ENCODE measurements around the gene UBE2G2. TPM values are rescaled to one million over a fixed set of nuclear protein-coding genes. Genes with fewer than 3 reads are reported as not detected.

UBE2G2 gene
- total RNA-seq, 1 experiment from 2014 or later = 159 TPM

GRCh38 chr21:44817914-44818639, 16.5 kb upstream of the UBE2G2 start, which contains the start of gene SUMO3:
TSS of gene SUMO3 (minus strand) at chr21:44818062. CDS start at chr21:44817968, 94 bp downstream.
- ATAC-seq (peak; percentile 60), DNase-seq (peak; percentile 94)
- ChIA-PET CTCF (no interaction called here), POLR2A (ENCODE audit: unreplicated experiment) (interaction anchor here (1.0 kb wide), 1 partner anchor 16 kb away, joined by 5 read pairs; the partner anchor contains the start of gene UBE2G2)
- Histone ChIP-seq H2AFZ (ENCODE audit: low read length) (peak within 1 kb of the TSS; percentile 87), H3K9me2 (replicated peaks; ENCODE audit: low read length) (no peaks in the 10 kb centered on the region), H3K27ac (ENCODE audit: low read length) (peak within 1 kb of the TSS; percentile 59), H3K79me2 (ENCODE audit: low read length) (peaks cover 48% of the 10 kb centered on the region), H4K20me1 (ENCODE audit: low read length) (peaks cover 41% of the 10 kb centered on the region), H3K9ac (ENCODE audit: low read length) (peak within 1 kb of the TSS; percentile 94), H3K36me3 (ENCODE audit: low read depth, low read length) (peaks cover 10% of the 10 kb centered on the region; the same call in 1 of the 2 replicates), H3F3A (ENCODE audit: low read length, unreplicated experiment) (no peaks in the 10 kb centered on the region), H3K4me3 (ENCODE audit: low read length) (peak within 1 kb of the TSS; percentile 99), H3K4me1 (ENCODE audit: insufficient read depth, low read length) (peaks cover 12% of the 10 kb centered on the region), H3K9me3 (ENCODE audit: low read length) (no peaks in the 10 kb centered on the region; the same call in 1 of the 2 replicates), H3K4me2 (ENCODE audit: low read length) (peak within 1 kb of the TSS; percentile 98), H3K27me3 (ENCODE audit: low read length) (no peaks in the 10 kb centered on the region)
- intact Hi-C loops (cut with micrococcal nuclease) = loop anchor here (2.0 kb wide), 2 partner anchors 15 to 53 kb away; no protein-coding TSS in a partner anchor
- no TSS peak for BruUV-seq (replicated peaks)
- TF ChIP-seq EZH2 (IDR thresholded peaks at IDR 0.05; ENCODE audit: low read length, unreplicated experiment) (no peak), EZH2phosphoT487 (IDR thresholded peaks at IDR 0.05; ENCODE audit: borderline replicate concordance, low read length) (no peak), CTCF (conservative IDR thresholded peaks at IDR 0.05; ENCODE audit: low read depth, low read length) (no peak)

GRCh38 chr21:44817506-44817880, 15.9 kb upstream of the UBE2G2 start:
- CTCF ChIA-PET = no interaction called here
- peak; percentile 92 for DNase-seq

More at GRCh38 chr21:44817506-44817880, 15.9 kb upstream of the UBE2G2 start:
- Histone ChIP-seq H3K9ac (ENCODE audit: low read length) (peak overlapping the region; percentile 94), H3F3A (ENCODE audit: low read length, unreplicated experiment) (no peaks in the 10 kb centered on the region), H3K4me2 (ENCODE audit: low read length) (peak overlapping the region; percentile 98), H3K9me2 (replicated peaks; ENCODE audit: low read length) (no peaks in the 10 kb centered on the region), H3K36me3 (ENCODE audit: low read depth, low read length) (peaks cover 15% of the 10 kb centered on the region; the same call in 1 of the 2 replicates), H3K27me3 (ENCODE audit: low read length) (no peaks in the 10 kb centered on the region), H4K20me1 (ENCODE audit: low read length) (peaks cover 45% of the 10 kb centered on the region), H3K4me1 (ENCODE audit: insufficient read depth, low read length) (peaks cover 12% of the 10 kb centered on the region), H3K9me3 (ENCODE audit: low read length) (no peaks in the 10 kb centered on the region), H3K27ac (ENCODE audit: low read length) (peak overlapping the region; percentile 59), H2AFZ (ENCODE audit: low read length) (no peak overlapping the region), H3K4me3 (ENCODE audit: low read length) (peak overlapping the region; percentile 99), H3K79me2 (ENCODE audit: low read length) (peaks cover 54% of the 10 kb centered on the region)
- intact Hi-C loops (cut with micrococcal nuclease) = loop anchor here (2.0 kb wide), 2 partner anchors 15 to 53 kb away; no protein-coding TSS in a partner anchor
- no peak for TF ChIP-seq EZH2phosphoT487 (IDR thresholded peaks at IDR 0.05; ENCODE audit: borderline replicate concordance, low read length)
- no peak for TF ChIP-seq CTCF (conservative IDR thresholded peaks at IDR 0.05; ENCODE audit: low read depth, low read length)
- no peak for TF ChIP-seq EZH2 (IDR thresholded peaks at IDR 0.05; ENCODE audit: low read length, unreplicated experiment)
- peak; percentile 89 for ATAC-seq
- no TSS peak for BruUV-seq (replicated peaks)
- POLR2A ChIA-PET (ENCODE audit: unreplicated experiment) = interaction anchor here (0.5 to 1.0 kb wide), 6 partner anchors 16 to 241 kb away, joined by 4 to 8 read pairs (median 5); partner anchors contain the start of gene UBE2G2
